Fibroblast of the conjunctiva (primary cell): ENCODE results near the gene POPDC2.
"Not testable (repeated sequence)": the region's sequence is repeated elsewhere in the genome, so short reads cannot be mapped to it uniquely, and the experiment has no call there.

Experiments used
- DNase-seq: peaks from one replicate; pipeline ENCODE4 v3.0.0-alpha.2; 2010; ENCODE audit warnings: low read depth

The POPDC2 gene, protein sequence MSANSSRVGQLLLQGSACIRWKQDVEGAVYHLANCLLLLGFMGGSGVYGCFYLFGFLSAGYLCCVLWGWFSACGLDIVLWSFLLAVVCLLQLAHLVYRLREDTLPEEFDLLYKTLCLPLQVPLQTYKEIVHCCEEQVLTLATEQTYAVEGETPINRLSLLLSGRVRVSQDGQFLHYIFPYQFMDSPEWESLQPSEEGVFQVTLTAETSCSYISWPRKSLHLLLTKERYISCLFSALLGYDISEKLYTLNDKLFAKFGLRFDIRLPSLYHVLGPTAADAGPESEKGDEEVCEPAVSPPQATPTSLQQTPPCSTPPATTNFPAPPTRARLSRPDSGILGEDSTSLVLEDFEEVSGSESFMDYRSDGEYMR

DNA sequence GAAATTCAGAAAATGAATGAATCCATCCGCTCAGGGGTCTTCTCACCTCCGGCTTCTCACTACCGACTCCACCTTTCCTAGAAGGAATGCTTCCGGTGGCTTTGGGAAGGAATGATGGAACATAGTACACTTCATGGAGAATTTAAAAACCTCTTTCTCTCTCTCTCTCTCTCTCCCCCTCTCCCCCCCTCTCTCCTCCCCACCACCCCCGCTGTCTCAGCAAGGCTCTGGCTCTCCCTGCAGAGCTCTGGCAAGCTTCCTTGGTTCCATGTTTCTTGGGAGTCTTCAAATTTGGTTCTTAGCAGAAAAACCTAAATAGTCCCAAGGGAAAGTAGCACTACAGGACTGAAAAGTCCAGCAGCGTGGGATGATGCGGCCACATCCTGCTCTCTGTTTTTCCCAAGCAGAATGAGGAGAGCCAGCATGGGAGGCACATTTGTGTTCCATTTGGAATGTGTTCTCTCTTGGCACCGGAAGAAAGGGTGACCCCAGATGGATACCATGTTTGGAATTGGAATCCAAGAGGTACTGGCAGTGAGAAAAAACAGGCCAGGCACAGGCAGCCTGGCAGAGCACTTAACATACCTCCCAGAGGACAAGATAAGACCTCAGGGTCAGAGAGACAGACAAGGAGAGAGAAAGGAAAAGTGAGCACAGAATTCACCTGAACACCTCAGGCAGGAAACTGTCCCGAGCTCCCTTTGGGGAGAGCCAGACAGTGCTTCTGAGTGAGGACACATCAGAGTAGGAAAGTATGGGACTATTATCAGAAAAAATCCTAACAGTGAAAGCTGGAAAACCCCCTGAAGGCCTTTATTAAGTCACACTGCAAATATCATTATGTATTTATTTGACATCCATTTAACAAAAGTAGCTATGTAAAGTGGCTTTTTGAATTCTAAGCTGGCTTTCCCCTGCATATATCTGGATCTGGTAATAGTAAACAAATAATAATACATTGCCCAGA is at the start of gene POPDC2:
Gene POPDC2 (minus strand): TSS at position 116 of the 967 bp plus-strand sequence. CDS start 166 bp downstream, outside the sequence.
- DNase-seq = no peak

DNA sequence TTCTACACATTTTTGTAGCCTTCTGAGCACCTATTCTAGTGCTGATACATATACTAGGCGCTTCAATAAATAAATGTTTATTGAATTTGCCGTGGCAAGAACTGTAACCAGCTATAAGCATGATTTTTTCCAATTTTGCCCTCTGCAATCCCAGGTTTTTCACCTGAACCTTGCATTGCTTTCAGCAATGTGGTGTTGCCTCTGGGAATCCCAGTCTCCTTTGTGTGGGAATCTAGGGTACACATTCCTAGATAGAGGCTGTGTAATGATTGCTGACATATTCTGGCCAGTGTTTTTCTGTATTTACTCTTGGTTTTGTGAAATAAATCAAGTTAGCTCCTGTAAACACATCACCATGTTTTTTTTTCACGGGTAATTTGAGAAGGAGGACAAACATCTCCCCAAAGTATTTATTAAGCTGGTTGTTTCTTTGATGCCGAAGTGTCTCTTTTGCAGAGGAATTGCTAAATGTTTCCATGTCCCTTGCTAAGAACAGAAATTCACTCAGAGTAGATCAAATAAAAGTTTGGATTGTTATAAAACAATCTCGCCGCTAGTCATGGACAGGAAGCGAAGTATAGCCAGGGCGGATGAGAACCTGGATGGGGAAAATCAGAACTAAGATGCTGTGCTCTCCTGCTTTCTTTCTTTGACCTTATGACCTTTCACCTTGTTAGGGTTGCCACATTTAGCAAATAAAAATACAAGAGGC is 43.6 kb upstream of the POPDC2 start:
- DNase-seq = no peak

DNA sequence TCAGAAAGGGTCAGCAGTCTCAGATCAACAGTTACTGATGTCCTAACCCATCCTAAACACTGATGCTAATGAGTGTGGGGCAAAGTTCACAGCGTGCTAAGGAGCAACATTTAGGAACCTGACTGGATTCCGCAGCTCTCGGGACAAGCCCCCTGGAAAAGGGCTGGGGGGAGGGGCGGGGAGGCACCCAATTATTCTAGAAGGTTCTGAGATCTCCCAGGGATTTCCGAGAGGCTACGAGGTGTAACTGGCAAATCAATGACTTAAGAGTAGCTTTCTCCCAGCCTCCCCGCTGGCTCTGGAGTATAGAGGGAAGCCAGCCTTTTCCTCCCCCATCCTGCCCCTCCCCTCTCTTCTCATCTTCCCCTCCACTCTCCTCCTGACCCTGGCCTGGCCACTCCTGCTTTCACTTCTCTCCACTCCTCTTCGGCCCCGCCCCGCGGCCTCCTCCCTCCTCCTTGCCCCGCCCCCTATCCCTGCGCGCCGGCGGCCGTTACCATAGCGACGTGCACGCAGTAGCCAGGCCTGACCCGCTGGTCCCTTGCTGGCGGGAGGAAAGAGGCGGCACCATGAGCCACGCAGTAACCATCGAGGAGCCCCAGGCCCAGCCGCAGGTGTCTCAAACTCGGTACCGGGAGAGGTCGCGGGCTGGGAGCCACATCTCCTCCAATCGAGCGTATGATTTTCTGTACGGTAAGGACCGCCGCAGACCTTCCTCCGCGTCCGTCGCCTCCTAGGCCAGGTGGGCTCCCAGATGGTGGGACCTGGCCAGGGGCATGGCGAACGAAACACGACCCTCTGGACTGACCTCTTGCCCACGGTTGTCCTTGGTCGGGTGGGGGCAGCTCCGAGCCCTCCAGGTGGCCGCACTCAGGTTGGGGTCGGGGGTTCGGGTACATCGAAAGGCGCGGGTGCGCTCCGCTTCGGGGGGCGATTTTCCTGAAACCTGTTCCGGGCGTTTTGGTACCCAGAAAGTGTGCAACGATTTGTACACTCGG is 42.4 kb upstream of the POPDC2 start, which contains the start of gene CFAP91:
Gene CFAP91 (plus strand): TSS at position 493 of the 998 bp plus-strand sequence. CDS start 77 bp downstream, at position 570.
- peak; percentile 86 for DNase-seq

DNA sequence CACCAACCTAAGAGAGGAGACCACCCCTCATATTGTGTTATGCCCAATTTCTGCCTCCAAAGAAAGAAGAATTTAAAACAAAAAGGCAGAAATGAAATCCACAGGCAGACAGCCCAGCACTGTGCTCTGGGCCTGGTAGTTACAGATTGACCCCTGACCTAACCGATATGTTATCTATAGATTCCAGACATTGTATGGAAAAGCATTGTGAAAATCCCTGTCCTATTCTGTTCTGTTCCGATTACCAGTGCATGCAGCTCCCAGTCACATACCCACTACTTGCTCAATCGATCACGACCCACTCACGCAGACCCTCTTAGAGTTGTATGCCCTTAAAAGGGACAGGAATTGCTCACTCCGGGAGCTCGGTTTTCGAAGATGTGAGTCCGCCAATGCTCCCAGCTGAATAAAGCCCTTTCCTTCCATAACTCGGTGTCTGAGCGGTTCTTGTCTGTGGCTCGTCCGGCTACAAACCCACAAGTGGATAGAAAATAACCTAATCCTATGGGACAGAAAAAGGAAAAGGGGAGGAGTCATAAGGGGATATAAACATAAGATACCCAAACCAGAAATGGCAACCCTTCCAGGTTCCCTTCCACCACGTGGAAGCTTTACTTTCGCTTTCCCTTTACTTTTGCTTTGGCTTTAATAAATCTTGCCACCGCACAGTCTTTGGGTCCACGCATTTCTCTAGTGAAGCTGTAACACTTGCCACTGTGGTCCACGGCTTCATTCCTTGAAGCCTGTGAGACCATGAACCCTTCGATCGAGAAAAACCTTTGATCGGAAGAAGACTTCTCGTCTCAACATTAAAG is 40.7 kb upstream of the POPDC2 start:
- DNase-seq = no peak

DNA sequence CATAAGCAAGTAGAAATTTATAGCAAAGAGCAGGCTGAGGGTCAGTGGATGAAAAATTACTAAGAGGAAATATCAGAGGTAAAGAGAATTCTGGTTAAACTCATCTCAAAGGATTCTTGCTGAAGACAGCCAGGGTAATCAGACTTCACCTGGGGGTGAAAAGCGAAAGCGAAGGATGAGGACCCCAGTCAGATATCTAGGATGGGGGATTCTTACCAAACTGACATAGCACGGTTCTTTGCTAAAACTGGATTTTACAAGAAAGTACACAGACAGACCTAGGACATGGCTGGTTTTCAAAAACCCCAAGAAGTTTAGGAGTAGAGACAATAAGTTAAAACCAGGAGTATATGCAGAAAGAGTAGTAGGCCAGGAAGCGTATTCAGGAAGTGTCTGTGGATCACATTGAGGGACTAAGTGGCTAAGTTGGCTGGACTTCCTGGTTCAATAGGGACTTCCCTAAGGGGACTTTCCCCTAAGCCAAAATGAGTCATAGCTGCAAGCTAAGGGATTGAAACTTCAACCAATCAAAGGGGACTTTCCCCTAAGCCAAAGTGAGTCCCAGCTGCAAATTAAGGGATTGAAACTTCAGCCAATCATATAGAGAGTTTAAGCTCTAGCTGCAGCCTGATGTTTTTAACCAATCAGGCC is 40.0 kb upstream of the POPDC2 start:
- no peak for DNase-seq

DNA sequence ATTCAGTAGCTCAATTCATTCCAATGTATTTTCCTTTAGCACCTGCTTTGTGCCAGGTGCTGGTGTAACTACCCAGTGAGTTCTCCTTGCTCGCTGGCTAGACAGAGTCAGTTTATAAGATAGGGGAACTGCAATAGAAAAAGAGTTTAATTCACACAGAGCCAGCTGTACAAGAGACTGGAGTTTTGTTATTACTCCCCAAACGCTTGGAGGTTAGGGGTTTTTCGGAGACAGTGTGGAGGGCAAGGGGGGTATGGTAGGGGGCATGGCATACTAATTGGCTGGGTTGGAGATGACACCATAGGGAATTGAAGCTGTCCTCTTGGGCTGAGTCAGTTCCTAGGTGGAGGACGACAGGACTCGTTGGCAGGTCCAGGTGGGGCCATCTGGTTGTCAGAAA is 37.0 kb upstream of the POPDC2 start:
- no peak for DNase-seq

DNA sequence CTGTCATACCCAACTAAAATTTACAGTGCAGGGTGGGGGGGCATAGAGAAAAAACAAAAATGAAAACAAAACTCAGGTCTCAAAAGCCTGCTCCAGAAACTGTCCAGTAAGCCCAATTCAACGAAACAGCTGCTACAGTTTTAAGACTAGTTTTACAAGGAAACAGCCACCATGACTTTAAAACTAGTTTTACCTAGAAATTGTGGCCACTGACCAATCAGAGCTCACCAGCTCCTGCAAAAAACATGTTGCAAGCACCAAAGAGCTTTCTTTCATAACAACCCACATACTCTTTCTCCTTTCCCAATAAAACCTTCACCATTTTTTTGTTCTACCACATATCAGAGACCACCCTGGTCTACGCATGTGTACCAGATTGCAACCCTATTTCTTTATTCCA is 35.1 kb upstream of the POPDC2 start:
- no peak for DNase-seq

DNA sequence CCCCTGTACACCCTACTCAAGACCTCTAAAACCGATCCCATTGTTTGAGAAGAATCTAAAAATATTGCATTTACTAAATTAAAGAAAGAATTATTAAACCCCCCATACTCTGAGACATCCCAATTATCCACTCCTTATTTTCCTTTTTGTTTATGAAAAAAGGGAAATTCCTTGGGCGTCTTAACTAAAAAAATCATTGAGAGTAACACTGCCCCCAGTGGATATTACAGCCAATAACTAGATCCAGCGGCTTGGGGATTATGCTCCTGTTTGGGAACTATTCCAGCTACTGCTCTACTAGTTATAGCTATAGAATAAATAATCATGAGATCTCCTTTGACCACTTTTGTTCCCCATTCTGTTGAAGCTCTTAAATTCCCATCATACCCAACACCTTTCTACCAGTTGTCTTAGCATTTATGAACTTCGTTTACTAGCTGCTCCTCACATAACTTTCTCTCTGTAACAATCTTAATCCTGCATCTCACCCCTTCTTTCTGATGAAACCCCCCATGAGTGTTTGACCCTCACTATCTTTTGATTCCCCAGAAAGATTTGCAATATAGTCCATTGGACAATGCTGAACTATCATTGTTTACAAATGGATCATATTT is 29.8 kb upstream of the POPDC2 start:
- DNase-seq = no peak

DNA sequence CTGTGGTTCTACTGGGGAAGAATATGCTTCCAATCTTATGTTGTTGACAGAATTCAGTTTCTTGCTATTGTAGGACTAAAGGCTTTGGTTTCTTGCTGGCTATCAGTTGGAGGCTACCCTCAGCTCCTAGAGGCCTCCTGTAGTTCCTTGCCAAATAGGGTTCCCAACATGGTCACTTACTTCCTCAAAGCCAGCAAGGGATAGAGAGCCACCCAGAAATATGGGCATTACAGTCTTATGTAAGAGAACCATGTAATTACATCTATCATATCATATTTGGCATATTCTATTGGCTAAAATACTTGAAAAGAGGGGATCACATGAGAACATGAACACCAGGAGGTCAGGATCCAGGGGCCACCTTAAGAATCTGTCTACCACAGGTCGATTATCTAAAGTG is 23.0 kb upstream of the POPDC2 start:
- no peak for DNase-seq

DNA sequence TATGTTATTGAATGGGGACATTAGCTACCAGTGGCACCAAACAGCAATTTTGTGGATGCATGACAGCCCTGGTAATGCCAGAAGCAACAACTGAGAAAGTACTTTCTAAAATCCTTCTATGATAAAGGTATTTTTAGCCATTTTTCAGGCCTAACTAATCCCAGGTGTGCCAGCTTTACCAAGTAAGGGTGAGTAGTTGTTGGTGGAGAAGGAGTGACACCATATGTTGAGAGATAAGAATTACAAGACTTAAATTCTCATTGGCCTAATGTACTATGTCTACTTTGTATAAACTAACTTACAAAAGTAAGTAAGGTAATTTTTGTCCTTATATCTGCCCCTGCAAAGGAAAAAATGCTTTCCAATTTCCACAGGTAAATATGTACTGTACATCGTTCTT is 20.9 kb upstream of the POPDC2 start:
- peak; percentile 51 for DNase-seq

DNA sequence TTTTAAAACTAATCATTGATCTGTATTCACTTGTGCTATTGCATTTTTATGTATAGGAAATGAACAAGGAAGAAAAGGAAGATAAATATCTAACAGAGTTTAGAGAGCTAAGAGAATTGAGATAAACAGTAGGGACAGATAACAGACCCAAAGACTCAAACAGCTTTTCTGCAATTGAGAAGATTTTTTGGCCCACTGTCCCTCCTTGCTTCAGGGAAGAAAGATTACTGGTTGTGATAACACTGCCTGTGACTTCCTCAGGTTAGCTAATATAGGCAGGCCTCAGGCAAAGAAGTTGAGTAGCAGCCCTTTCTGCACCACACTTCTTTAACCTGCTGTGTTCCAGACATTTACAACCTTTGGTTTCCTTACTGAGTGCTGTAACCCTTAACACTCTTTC is 19.5 kb upstream of the POPDC2 start:
- no peak for DNase-seq

DNA sequence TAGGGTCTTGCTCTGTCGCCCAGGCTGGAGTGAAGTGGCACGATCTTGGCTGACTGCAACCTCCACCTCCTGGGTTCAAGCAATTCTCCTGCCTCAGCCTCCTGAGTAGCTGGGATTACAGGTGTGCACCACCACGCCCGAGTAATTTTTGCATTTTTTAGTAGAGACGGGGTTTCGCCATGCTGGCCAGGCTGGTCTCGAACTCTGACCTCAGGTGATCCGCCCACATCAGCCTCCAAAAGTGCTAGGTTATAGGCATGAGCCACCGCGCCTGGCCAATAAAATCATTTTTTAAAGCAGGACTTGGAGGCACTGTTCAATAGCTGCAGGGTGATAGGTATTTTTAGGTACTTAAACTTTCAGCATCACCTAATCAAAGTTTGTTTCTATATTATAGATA is 17.8 kb upstream of the POPDC2 start:
- not testable (repeated sequence) for DNase-seq

DNA sequence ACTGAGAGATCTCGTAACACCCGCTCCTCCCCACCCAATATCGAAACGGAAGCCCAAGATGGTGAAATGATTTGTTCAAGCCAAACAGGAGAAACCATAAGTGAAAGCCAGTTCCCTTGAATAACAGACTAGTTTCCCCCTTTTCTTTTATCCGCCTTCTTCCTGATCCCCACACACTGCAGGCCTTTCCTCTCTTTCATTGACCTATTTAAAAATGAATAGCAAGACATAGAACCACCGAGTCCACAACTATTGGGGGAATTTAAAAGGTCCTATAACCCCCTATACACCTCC is 17.2 kb upstream of the POPDC2 start:
- no peak for DNase-seq

DNA sequence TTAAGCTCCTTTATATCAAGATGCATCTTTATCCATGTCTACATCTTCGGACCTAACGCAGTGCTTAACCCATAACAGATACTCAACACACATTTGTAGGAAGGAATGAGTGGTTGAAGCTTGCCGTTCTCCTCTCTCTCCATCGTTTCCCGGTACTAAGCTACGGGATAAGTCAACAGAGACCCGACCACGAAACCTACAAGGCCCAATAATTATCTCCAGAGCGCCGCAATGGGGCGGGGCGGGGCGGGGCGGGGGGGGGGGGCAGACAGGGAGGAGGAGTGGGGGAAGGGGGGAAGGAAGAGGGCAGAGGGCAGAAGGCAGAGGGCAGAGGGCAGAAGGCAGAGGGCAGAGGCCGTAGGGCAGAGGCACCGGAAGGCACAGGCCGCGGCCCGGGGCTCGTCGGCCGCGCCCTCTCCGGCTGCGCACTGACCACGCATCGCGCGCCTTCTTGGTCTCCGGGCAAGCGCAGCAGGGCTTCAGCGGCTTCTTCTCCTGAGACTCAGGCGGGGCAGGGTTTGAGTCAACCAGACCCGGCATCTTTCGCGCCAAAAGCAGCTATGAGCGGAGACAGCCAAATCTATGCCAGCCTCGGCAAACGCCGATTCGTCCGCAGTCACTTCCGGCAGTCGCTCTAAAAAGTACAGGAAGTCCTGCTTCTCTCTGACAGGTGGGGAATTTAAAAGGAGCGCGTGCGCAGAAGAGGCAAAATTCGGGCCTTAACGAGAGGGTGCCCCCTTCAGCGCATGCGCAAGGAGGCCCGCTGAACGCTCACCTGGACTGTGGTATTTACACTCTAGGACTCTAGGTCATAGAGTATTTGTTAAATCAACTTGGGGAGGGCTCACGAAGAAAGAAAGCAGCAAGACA is 16.6 kb upstream of the POPDC2 start, which contains the start of gene COX17:
Gene COX17 (minus strand): TSS at position 636 of the 870 bp plus-strand sequence. CDS start 96 bp downstream, at position 540.
- DNase-seq = peak; percentile 96

DNA sequence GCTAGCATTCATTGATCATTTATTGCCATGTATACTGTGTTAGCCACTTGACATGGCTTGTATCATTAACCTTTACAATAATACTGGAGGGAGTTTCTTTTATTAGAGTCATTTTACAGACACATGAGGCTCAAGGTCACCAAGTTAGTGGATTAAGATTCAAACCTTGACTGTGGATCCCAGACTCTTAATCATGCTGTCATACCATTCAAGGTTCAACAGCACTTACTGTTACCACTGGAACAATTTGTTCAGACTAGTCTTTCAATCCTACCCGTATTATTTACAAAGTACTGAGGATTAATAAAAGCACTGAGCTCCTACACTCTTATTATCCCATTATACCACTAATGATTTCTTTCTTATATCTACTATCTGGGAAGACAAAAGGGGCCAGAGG is 15.6 kb upstream of the POPDC2 start:
- no peak for DNase-seq

DNA sequence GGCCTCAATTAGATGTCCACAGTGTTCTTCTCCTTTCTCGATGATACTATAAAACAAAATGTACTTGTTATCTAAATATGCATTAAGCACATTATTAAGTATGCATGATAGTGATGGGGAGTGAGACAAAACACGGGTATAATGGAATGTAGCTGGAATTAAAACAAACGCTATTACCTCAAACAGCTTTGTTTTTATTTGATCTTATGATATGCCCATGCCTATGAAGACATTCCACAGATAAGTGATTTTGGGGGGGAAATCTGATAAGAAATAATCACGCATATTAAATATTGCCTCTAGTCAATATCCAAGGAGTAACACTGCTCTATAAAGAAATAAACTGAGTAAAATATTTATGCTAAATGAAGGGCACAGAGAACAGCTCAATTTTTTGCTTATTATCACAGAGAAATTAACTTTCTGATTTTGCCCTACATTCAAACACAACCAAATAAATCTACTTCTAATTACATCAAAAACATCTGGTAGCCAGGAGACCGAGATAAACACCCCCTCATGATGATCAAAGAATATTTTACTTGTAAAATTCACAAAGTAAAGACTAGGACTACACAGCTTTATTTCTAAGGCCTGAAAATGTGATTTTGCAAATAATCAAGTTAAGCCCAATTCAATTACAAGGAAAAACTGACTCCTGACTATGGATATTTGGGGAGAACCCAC is 14.9 kb upstream of the POPDC2 start:
- no peak for DNase-seq

DNA sequence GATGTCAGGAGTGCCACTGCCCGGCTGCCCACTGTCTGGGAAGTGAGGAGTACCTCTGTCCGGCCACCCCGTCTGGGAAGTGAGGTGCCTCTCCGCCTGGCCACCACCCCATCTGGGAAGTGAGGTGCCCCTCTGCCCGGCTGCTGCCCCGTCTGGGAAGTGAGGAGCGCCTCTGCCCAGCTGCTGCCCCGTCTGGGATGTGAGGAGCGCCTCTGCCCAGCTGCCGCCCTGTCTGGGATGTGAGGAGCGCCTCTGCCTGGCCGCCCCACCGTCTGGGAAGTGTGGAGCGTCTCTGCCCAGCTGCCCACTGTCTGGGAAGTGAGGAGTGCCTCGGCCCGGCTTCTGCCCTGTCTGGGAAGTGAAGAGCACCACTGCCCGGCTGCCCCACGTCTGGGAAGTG is 13.5 kb upstream of the POPDC2 start:
- DNase-seq = no peak

DNA sequence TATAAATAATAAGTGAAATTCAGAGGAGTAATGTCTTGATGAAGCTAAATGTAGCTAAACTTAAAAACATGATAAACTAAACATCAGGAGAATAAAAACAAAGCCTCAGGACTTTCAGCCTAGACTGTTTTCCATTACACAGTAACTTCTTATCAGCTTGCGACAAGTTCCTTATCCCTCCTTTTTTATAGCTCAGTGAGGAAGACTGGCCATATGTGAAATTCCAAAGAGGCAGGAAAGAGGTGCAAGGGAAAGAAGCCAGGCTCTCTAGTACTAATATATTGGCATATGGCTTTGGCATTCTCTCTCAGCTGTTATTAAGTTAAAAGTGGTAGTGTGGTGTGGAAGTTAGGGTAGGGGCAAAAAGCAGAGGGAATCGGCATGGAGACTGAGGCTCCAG is 12.4 kb upstream of the POPDC2 start:
- no peak for DNase-seq
